ENCODE results near the gene SRSF5.
"Not testable (repeated sequence)": the region's sequence is repeated elsewhere in the genome, so short reads cannot be mapped to it uniquely, and the experiment has no call there.

Gene SRSF5

GRCh38 chr14:69808919-69809808 is 42.2 kb downstream of the SRSF5 start:
- no peak for DNase-seq (ENCODE audit: low read depth in 3 of 3)

GRCh38 chr14:69811227-69811867 is 44.4 kb downstream of the SRSF5 start:
- DNase-seq (ENCODE audit: low read depth in 3 of 3), result no peak

GRCh38 chr14:69811868-69812252 is 44.9 kb downstream of the SRSF5 start:
- DNase-seq (ENCODE audit: low read depth in 3 of 3), result no peak

GRCh38 chr14:69812711-69813110 is 45.8 kb downstream of the SRSF5 start:
- DNase-seq (ENCODE audit: low read depth in 3 of 3), result no peak

GRCh38 chr14:69813346-69813745 is 46.4 kb downstream of the SRSF5 start:
- DNase-seq (ENCODE audit: low read depth in 3 of 3), result not testable (repeated sequence)

- no peak for DNase-seq (ENCODE audit: low read depth in 3 of 3)
Observed at GRCh38 chr14:69814397-69814796, 47.5 kb downstream of the SRSF5 start.

GRCh38 chr14:69815556-69815955 is 48.6 kb downstream of the SRSF5 start:
- DNase-seq (ENCODE audit: low read depth in 3 of 3), result no peak

GRCh38 chr14:69816216-69816615 is 49.3 kb downstream of the SRSF5 start:
- DNase-seq (ENCODE audit: low read depth in 3 of 3), result no peak

- peak; percentile 2 to 54 (median 40) for DNase-seq (ENCODE audit: low read depth in 3 of 3)
Observed at GRCh38 chr14:69818758-69819191, 51.8 kb downstream of the SRSF5 start.

- no peak for DNase-seq (ENCODE audit: low read depth in 3 of 3)
Observed at GRCh38 chr14:69819607-69820006, 52.7 kb downstream of the SRSF5 start.

- no peak for DNase-seq (ENCODE audit: low read depth in 3 of 3)
Observed at GRCh38 chr14:69820991-69821390, 54.0 kb downstream of the SRSF5 start.
